Measurements from ENCODE around the gene FNDC1.

The FNDC1 gene

GRCh38 chr6:159311618-159312017, 142.4 kb downstream of the FNDC1 start:
- no peaks in the 10 kb centered on the region for H3K27me3 ChIP-seq (ENCODE audit: control insufficient read depth in 2 of 2, insufficient read depth in 2 of 2, low read length in 2 of 2)
- no peaks in the 10 kb centered on the region for H3K36me3 ChIP-seq (ENCODE audit: control insufficient read depth in 2 of 2, insufficient read depth in 2 of 2, low read length in 2 of 2)
- H3K4me1 ChIP-seq (ENCODE audit: control insufficient read depth in 2 of 2, insufficient read depth in 2 of 2, low read length in 2 of 2) = no peaks in the 10 kb centered on the region
- H3K9me3 ChIP-seq (ENCODE audit: control insufficient read depth in 2 of 2, low read length in 2 of 2) = no peaks in the 10 kb centered on the region
- H3K27ac ChIP-seq (ENCODE audit: low read depth in 2 of 2, low read length in 2 of 2) = no peak overlapping the region
- no peak overlapping the region for H3K4me3 ChIP-seq (ENCODE audit: low read length in 2 of 2)
- no peak overlapping the region for H3K9ac ChIP-seq (ENCODE audit: low read depth in 1 of 2, low read length in 2 of 2)

- no peak overlapping the region for H3K4me3 ChIP-seq (ENCODE audit: low read length in 2 of 2)
- H3K27me3 ChIP-seq (ENCODE audit: control insufficient read depth in 2 of 2, insufficient read depth in 2 of 2, low read length in 2 of 2) = no peaks in the 10 kb centered on the region
- H3K4me1 ChIP-seq (ENCODE audit: control insufficient read depth in 2 of 2, insufficient read depth in 2 of 2, low read length in 2 of 2) = no peaks in the 10 kb centered on the region
- H3K9me3 ChIP-seq (ENCODE audit: control insufficient read depth in 2 of 2, low read length in 2 of 2) = no peaks in the 10 kb centered on the region
- H3K9ac ChIP-seq (ENCODE audit: low read depth in 1 of 2, low read length in 2 of 2) = no peak overlapping the region
- no peaks in the 10 kb centered on the region for H3K36me3 ChIP-seq (ENCODE audit: control insufficient read depth in 2 of 2, insufficient read depth in 2 of 2, low read length in 2 of 2)
- H3K27ac ChIP-seq (ENCODE audit: low read depth in 2 of 2, low read length in 2 of 2) = no peak overlapping the region
Observed at GRCh38 chr6:159312206-159312605, 143.0 kb downstream of the FNDC1 start.

GRCh38 chr6:159313018-159313417, 143.8 kb downstream of the FNDC1 start:
- Histone ChIP-seq H3K4me1 (ENCODE audit: control insufficient read depth in 2 of 2, insufficient read depth in 2 of 2, low read length in 2 of 2) (no peaks in the 10 kb centered on the region), H3K9ac (ENCODE audit: low read depth in 1 of 2, low read length in 2 of 2) (no peak overlapping the region), H3K9me3 (ENCODE audit: control insufficient read depth in 2 of 2, low read length in 2 of 2) (no peaks in the 10 kb centered on the region), H3K36me3 (ENCODE audit: control insufficient read depth in 2 of 2, insufficient read depth in 2 of 2, low read length in 2 of 2) (no peaks in the 10 kb centered on the region), H3K27ac (ENCODE audit: low read depth in 2 of 2, low read length in 2 of 2) (no peak overlapping the region), H3K27me3 (ENCODE audit: control insufficient read depth in 2 of 2, insufficient read depth in 2 of 2, low read length in 2 of 2) (no peaks in the 10 kb centered on the region), H3K4me3 (ENCODE audit: low read length in 2 of 2) (no peak overlapping the region)

GRCh38 chr6:159315562-159315961, 146.4 kb downstream of the FNDC1 start:
- no peaks in the 10 kb centered on the region for H3K9me3 ChIP-seq (ENCODE audit: control insufficient read depth in 2 of 2, low read length in 2 of 2)
- H3K27ac ChIP-seq (ENCODE audit: low read depth in 2 of 2, low read length in 2 of 2) = no peak overlapping the region
- H3K4me1 ChIP-seq (ENCODE audit: control insufficient read depth in 2 of 2, insufficient read depth in 2 of 2, low read length in 2 of 2) = no peaks in the 10 kb centered on the region
- no peaks in the 10 kb centered on the region for H3K36me3 ChIP-seq (ENCODE audit: control insufficient read depth in 2 of 2, insufficient read depth in 2 of 2, low read length in 2 of 2)
- H3K9ac ChIP-seq (ENCODE audit: low read depth in 1 of 2, low read length in 2 of 2) = no peak overlapping the region
- H3K27me3 ChIP-seq (ENCODE audit: control insufficient read depth in 2 of 2, insufficient read depth in 2 of 2, low read length in 2 of 2) = no peaks in the 10 kb centered on the region
- no peak overlapping the region for H3K4me3 ChIP-seq (ENCODE audit: low read length in 2 of 2)

GRCh38 chr6:159317430-159317829, 148.2 kb downstream of the FNDC1 start:
- no peaks in the 10 kb centered on the region for H3K27me3 ChIP-seq (ENCODE audit: control insufficient read depth in 2 of 2, insufficient read depth in 2 of 2, low read length in 2 of 2)
- H3K4me3 ChIP-seq (ENCODE audit: low read length in 2 of 2) = no peak overlapping the region
- no peaks in the 10 kb centered on the region for H3K4me1 ChIP-seq (ENCODE audit: control insufficient read depth in 2 of 2, insufficient read depth in 2 of 2, low read length in 2 of 2)
- H3K9ac ChIP-seq (ENCODE audit: low read depth in 1 of 2, low read length in 2 of 2) = no peak overlapping the region
- no peaks in the 10 kb centered on the region for H3K9me3 ChIP-seq (ENCODE audit: control insufficient read depth in 2 of 2, low read length in 2 of 2)
- no peaks in the 10 kb centered on the region for H3K36me3 ChIP-seq (ENCODE audit: control insufficient read depth in 2 of 2, insufficient read depth in 2 of 2, low read length in 2 of 2)
- H3K27ac ChIP-seq (ENCODE audit: low read depth in 2 of 2, low read length in 2 of 2) = no peak overlapping the region

- Histone ChIP-seq H3K9ac (ENCODE audit: low read depth in 1 of 2, low read length in 2 of 2) (no peak overlapping the region), H3K27me3 (ENCODE audit: control insufficient read depth in 2 of 2, insufficient read depth in 2 of 2, low read length in 2 of 2) (no peaks in the 10 kb centered on the region), H3K4me3 (ENCODE audit: low read length in 2 of 2) (no peak overlapping the region), H3K36me3 (ENCODE audit: control insufficient read depth in 2 of 2, insufficient read depth in 2 of 2, low read length in 2 of 2) (no peaks in the 10 kb centered on the region), H3K9me3 (ENCODE audit: control insufficient read depth in 2 of 2, low read length in 2 of 2) (no peaks in the 10 kb centered on the region), H3K27ac (ENCODE audit: low read depth in 2 of 2, low read length in 2 of 2) (no peak overlapping the region), H3K4me1 (ENCODE audit: control insufficient read depth in 2 of 2, insufficient read depth in 2 of 2, low read length in 2 of 2) (no peaks in the 10 kb centered on the region)
Observed at GRCh38 chr6:159321267-159321666, 152.1 kb downstream of the FNDC1 start.

Data from mucosa of rectum (tissue), 2 donors.